NCI-H748 (cell line): ENCODE measurements around the gene OTX2.

Experiments
- DNase-seq: peaks from one replicate; lab custom pipeline; 2025; ENCODE audit not compliant: unreplicated experiment; lab: John Stamatoyannopoulos, UW

The OTX2 gene

DNA sequence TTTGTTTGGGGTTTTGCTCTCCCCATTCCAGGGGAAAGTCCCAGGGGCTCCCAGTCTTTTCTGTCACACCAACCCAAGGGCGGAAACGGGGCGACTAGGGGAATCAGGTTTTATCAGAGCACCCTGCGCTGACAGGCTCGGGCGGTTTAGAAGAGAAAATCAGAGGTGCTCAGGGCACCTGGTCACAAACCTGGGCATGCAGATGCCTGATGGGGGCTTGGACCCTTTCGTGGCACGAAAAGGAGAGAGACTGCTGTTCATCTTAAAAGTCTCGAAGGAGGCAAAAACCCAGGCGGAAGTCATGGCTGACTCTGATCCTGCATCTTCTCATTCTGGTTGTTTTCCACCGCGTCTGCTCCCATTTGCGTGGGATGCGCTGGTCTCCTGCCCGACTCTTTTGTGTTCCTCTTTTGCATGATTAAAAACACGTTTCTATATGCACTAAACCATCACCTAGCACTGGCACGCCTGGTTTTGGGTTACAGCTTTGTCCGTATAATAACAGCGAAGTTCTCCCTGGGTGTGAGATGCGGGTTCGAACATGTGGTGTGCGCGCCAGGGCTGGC lies 13.2 kb downstream of the OTX2 start:
- no peak for DNase-seq

GRCh38 chr14:56796259-56796658 lies 14.0 kb downstream of the OTX2 start:
- DNase-seq: peak; percentile 58

DNA sequence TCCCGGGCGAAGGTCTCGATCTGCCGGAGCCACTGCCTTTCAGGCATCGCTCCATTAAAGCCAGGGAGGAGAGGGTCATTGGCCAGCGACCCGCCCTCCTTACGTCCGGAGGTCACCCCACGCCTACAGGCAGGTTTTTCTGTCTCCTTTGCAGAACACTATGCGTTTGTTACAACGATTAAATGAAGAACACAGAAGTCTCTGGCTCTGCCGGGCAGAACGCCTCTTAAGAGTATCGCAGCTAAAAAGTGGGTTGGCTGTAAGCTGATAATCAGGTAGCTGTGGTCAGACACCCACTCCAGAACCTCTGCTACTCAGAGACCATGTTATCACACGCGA lies 15.0 kb downstream of the OTX2 start:
- no peak for DNase-seq

- DNase-seq: no peak
Observed at GRCh38 chr14:56794557-56795283, 15.6 kb downstream of the OTX2 start.

DNA sequence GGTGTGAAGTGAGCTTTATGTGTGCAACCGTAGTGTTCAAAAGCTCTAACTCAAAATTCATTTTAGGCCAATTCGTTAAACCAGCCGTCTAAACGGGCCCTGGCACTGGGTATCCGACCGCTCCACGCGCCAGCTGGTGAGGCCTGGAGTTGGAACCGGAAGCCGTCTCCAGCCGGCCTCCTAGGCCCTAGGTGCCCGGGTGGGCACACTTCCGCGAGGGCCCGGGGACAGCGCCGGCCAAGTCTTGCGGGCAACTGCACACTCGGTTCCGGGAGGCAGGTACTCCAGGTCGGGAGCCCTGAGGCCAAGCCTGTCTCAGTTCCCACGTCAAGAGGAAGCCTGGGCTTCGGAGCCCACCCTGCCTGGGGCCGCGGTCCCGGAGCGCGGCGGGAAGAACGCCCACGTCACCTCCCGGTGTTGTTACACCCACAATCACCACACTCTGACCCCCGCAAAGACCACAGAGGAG lies 16.2 kb downstream of the OTX2 start:
- no peak for DNase-seq

GRCh38 chr14:56789955-56790354 lies 20.3 kb downstream of the OTX2 start:
- DNase-seq: no peak

GRCh38 chr14:56787530-56787929 lies 22.7 kb downstream of the OTX2 start:
- DNase-seq: no peak

GRCh38 chr14:56782711-56783110 lies 27.6 kb downstream of the OTX2 start:
- DNase-seq: no peak

GRCh38 chr14:56774503-56774902 lies 35.8 kb downstream of the OTX2 start:
- DNase-seq: peak; percentile 42

DNA sequence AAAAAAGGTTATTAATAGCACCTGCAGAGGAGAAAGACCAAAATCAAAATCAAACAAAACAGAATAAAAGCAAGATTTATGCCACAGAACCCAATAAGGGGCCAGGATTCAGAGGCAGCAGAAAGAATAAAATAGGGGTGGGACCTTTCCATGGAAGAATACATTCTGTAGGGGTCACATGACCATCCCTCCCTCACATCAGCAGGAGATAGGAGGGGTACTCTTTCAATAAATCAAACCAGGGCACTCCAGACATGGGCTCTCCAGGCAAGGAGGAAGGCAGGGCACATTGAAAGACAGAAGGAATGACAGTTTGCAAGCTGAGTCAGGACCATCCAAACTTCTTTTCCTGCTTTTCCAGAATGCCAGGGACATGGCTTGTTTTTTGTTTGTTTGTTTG lies 39.8 kb downstream of the OTX2 start:
- no peak for DNase-seq

DNA sequence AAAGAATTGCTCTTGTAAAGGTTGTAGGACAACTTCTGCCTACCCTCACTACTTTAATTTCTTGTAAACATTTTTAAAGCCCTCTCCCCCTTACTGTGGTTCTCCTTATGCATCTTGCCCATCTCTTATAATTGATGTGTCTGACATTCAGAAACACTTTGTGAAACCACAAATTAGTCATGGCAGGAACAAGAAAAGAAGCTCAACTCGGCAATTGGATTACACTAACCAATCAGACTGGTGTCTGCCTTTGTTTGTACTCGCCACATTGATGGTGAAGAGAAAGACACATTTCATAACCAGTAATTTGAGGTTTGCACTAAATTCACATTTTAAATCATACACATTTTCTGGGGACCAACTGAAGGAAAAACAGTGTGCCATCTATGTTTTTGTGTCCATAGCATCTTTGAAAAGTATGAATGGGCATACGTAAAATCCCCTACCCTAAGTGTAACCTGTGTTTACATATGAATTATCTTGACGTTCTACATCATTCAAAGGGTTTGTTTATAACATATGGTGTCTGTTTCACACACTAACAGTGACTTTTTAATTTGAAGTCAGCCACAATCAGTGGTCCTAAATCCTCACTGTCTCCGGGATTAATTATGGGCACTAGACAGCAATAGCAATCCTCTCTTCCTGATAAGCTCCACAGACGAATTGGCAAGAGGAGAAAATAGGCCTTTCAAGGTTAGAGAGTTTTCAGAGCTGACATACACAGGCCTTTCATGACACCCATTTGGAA lies 49.9 kb downstream of the OTX2 start:
- peak; percentile 81 for DNase-seq

DNA sequence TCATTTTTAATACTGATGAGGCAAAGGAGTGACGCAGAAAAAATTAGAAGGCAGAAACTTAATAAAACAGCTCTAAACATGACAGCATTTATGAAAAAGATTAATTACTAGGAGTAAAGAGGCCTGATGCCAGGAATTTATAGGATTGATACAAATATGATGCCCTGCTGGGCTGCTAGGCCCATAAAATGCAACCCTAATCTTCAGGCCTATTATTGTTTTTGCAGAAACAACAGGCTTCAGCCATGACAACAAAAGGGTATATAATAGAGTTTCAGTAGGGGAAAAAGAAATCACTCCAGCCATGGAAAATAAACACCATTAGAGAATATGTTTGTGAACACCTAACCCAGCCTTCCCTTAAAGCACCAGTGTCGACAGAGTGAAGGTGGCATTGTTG lies 50.6 kb downstream of the OTX2 start:
- peak; percentile 92 for DNase-seq

GRCh38 chr14:56759094-56759493 lies 51.2 kb downstream of the OTX2 start:
- no peak for DNase-seq

GRCh38 chr14:56754921-56755320 lies 55.4 kb downstream of the OTX2 start:
- peak; percentile 99 for DNase-seq

DNA sequence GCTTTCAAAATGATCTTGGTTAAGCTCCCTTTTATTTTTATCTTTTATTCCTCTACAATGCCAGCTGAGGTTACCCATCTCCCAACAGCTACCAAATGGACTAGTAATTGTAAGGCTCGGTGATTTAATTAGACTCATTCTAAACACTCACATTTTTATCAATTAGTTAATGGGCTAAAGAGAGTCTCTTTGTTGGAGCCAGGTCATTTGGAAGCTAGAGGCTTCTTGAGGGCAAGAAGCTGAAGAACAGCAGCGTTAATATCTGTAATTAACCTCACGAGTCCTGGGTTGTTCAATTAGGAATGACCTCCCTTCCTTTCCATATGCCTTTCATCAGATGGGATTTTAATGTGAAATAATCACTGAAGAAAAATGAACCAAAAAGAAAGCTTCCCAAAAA lies 56.9 kb downstream of the OTX2 start:
- peak; percentile 78 for DNase-seq

- DNase-seq: no peak
Observed at GRCh38 chr14:56752428-56752827, 57.9 kb downstream of the OTX2 start.

- peak; percentile 61 for DNase-seq
Observed at GRCh38 chr14:56751471-56751870, 58.8 kb downstream of the OTX2 start.
